Uterus (tissue), 2 donors: ENCODE measurements around the gene NAT10.
"Not testable (repeated sequence)": the region's sequence is repeated elsewhere in the genome, so short reads cannot be mapped to it uniquely, and the experiment has no call there.

ENCODE experiments used
- CTCF ChIP-seq, 4 experiments: fragments of 200-600 bp in 2 of 4; fragments of 450-650 bp in 2 of 4; sonication (generic) in 2 of 4; IDR thresholded peaks; one replicate each; pipeline ENCODE4 v1.5.1; 2016 to 2019; ENCODE audit warnings: antibody characterized with exemption in 4 of 4, mild to moderate bottlenecking in 2 of 4, moderate library complexity in 1 of 4
- POLR2A ChIP-seq, 2 donors: fragments of 450-650 bp; IDR thresholded peaks; one replicate each; pipeline ENCODE4 v1.6.1; 2016; ENCODE audit warnings: antibody characterized with exemption in 2 of 2, mild to moderate bottlenecking in 1 of 2, moderate library complexity in 1 of 2

DNA sequence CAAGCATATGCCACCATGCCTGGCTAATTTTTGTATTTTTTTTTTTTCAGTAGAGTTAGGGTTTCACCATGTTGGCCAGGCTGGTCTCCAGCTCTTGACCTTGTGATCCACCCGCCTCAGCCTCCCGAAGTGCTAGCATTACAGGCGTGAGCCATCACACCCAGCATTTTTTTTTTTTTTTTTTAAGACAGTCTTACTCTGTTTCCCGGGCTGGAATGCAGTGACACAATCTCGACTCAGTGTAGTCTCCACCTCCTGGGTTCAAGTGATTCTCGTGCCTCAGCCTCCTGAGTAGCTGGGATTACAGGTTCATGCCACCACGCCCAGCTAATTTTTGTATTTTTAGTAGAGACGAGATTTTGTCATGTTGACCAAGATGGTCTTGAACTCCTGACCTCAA is 38.7 kb upstream of the NAT10 start:
- TF ChIP-seq CTCF, POLR2A (IDR thresholded peaks at IDR 0.05): not testable (repeated sequence)
